ENCODE measurements around the gene PCDH9.

The PCDH9 gene

GRCh38 chr13:66501181-66501580, 729.0 kb downstream of the PCDH9 start:
- DNase-seq = no peak

GRCh38 chr13:66492479-66492878, 737.7 kb downstream of the PCDH9 start:
- peak; percentile 53 for DNase-seq

- no peak for DNase-seq
These were observed 738.9 kb downstream of the PCDH9 start for GRCh38 chr13:66491251-66491650.

GRCh38 chr13:66489586-66489985, 740.5 kb downstream of the PCDH9 start:
- DNase-seq = no peak

GRCh38 chr13:66489172-66489571, 741.0 kb downstream of the PCDH9 start:
- DNase-seq = no peak

- no peak for DNase-seq
These were observed 746.4 kb downstream of the PCDH9 start for GRCh38 chr13:66483712-66484111.

GRCh38 chr13:66482836-66483235, 747.3 kb downstream of the PCDH9 start:
- DNase-seq = no peak

GRCh38 chr13:66477816-66478215, 752.3 kb downstream of the PCDH9 start:
- no peak for DNase-seq

- no peak for DNase-seq
These were observed 755.1 kb downstream of the PCDH9 start for GRCh38 chr13:66475061-66475460.

- DNase-seq = no peak
These were observed 760.4 kb downstream of the PCDH9 start for GRCh38 chr13:66469745-66470144.

GRCh38 chr13:66468656-66469055, 761.5 kb downstream of the PCDH9 start:
- DNase-seq = no peak

GRCh38 chr13:66462187-66462586, 767.9 kb downstream of the PCDH9 start:
- no peak for DNase-seq

GRCh38 chr13:66461021-66461420, 769.1 kb downstream of the PCDH9 start:
- DNase-seq = no peak

- no peak for DNase-seq
These were observed 770.5 kb downstream of the PCDH9 start for GRCh38 chr13:66459634-66460033.

GRCh38 chr13:66459143-66459542, 771.0 kb downstream of the PCDH9 start:
- DNase-seq = no peak

- no peak for DNase-seq
These were observed 783.7 kb downstream of the PCDH9 start for GRCh38 chr13:66446413-66446812.

- DNase-seq = no peak
These were observed 786.2 kb downstream of the PCDH9 start for GRCh38 chr13:66443926-66444325.

GRCh38 chr13:66440938-66441337, 789.2 kb downstream of the PCDH9 start:
- no peak for DNase-seq

GRCh38 chr13:66430728-66431127, 799.4 kb downstream of the PCDH9 start:
- DNase-seq = no peak

- DNase-seq = no peak
These were observed 799.9 kb downstream of the PCDH9 start for GRCh38 chr13:66430269-66430668.

GRCh38 chr13:66429156-66429555, 801.0 kb downstream of the PCDH9 start:
- DNase-seq = no peak

GRCh38 chr13:66427458-66427861, 802.7 kb downstream of the PCDH9 start:
- no peak for DNase-seq

- no peak for DNase-seq
These were observed 804.4 kb downstream of the PCDH9 start for GRCh38 chr13:66425741-66426140.

GRCh38 chr13:66424422-66424821, 805.7 kb downstream of the PCDH9 start:
- no peak for DNase-seq

GRCh38 chr13:66415444-66415843, 814.7 kb downstream of the PCDH9 start:
- no peak for DNase-seq
